HCT116 (cell line): ENCODE measurements around the gene SLIT1. TPM values are rescaled to one million over a fixed set of nuclear protein-coding genes. Genes with fewer than 3 reads are reported as not detected.

Source experiments
- ATAC-seq: fragments of 200-7000 bp; cut with Tn5 transposase; 2 replicates; pipeline ENCODE4 v1.9.1; 2020; ENCODE audit warnings: mild to moderate bottlenecking, moderate library complexity
- BruUV-seq: library from RNA; stranded (reverse); fragments of 400-500 nt; replicated peaks from 2 replicates; lab custom pipeline; 2021; lab: Mats Ljungman, UMichigan
- CTCF ChIA-PET: fragments of 300-600 bp; sonication (Branson Sonifier 250); formaldehyde crosslinking; loops from one replicate; lab custom pipeline; 2021; ENCODE audit warnings: antibody characterized with exemption; lab: Charles Lee
- POLR2A ChIA-PET: fragments of 300-600, 350-600 bp; sonication (Branson Sonifier 250); formaldehyde crosslinking; loops from one replicate; lab custom pipeline; 2021; ENCODE audit warnings: antibody characterized with exemption; lab: Charles Lee
- RAD21 ChIA-PET, 2 experiments: fragments of 300-600 bp; sonication (Branson Sonifier 250); formaldehyde crosslinking; loops; one replicate each; lab custom pipeline; 2023; ENCODE audit warnings: low total read pairs in 2 of 2; ENCODE audit not compliant: uncharacterized antibody in 2 of 2, unreplicated experiment in 2 of 2, low non-redundant PET in 1 of 2; lab: Charles Lee
- DNase-seq: peaks from one replicate; pipeline ENCODE4 v3.0.0-alpha.2; 2010; ENCODE audit warnings: low read depth, low spot score
- H2AFZ ChIP-seq: fragments of 200-600 bp; shearing (Covaris generic), sonication (generic); 2 replicates; pipeline ENCODE4 v1.6.1; 2017; ENCODE audit warnings: low read depth, mixed run types, mixed read lengths, antibody characterized with exemption, low read length; ENCODE audit not compliant: poor library complexity, severe bottlenecking
- H3K27ac ChIP-seq: 2 replicates; pipeline ENCODE4 v1.5.1; 2012; ENCODE audit warnings: low read depth, low read length
- H3K27me3 ChIP-seq: fragments of 200-600 bp; sonication (generic); 2 replicates; pipeline ENCODE4 v1.6.1; 2016; ENCODE audit warnings: mixed run types, low read length, mixed read lengths; ENCODE audit not compliant: insufficient read depth
- H3K36me3 ChIP-seq, 2 experiments: fragments of 200-500 bp in 1 of 2; fragments of 200-600 bp in 1 of 2; sonication (Bioruptor generic) in 1 of 2; sonication (generic) in 1 of 2; 2 replicates each; pipeline versions ENCODE4 v1.5.1 to v1.6.1; 2014 to 2016; ENCODE audit warnings: low read length in 2 of 2, inconsistent platforms in 1 of 2, mixed read lengths in 1 of 2, mixed run types in 1 of 2; ENCODE audit not compliant: insufficient read depth in 2 of 2, control insufficient read depth in 1 of 2
- H3K4me1 ChIP-seq, 2 experiments: fragments of 200-600 bp in 1 of 2; sonication (generic) in 1 of 2; 2 replicates each; pipeline versions ENCODE4 v1.5.1 to v1.6.1; 2012 to 2017; ENCODE audit warnings: low read length in 2 of 2, inconsistent platforms in 1 of 2, mild to moderate bottlenecking in 1 of 2, mixed read lengths in 1 of 2, mixed run types in 1 of 2, moderate library complexity in 1 of 2; ENCODE audit not compliant: insufficient read depth in 2 of 2, control insufficient read depth in 1 of 2
- H3K4me2 ChIP-seq: fragments of 200-600 bp; sonication (generic); 2 replicates; pipeline ENCODE4 v1.6.1; 2017; ENCODE audit warnings: mixed run types, low read length, mixed read lengths
- H3K4me3 ChIP-seq, 2 experiments: fragments of 200-600 bp in 1 of 2; sonication (generic) in 1 of 2; replicated peaks in 1 of 2; 2 replicates each; pipeline ENCODE4 v1.5.1; 2011 to 2016; ENCODE audit warnings: low read length in 2 of 2, control low read depth in 1 of 2, low read depth in 1 of 2, mild to moderate bottlenecking in 1 of 2, mixed read lengths in 1 of 2, mixed run types in 1 of 2
- H3K79me2 ChIP-seq: fragments of 200-600 bp; sonication (generic); 2 replicates; pipeline ENCODE4 v1.6.1; 2017; ENCODE audit warnings: mild to moderate bottlenecking, mixed run types, low read length, moderate library complexity, mixed read lengths; ENCODE audit not compliant: insufficient read depth
- H3K9ac ChIP-seq: fragments of 200-600 bp; sonication (generic); 2 replicates; pipeline ENCODE4 v1.6.1; 2016; ENCODE audit warnings: low read length, mixed read lengths
- H3K9me2 ChIP-seq: fragments of 200-600 bp; sonication (generic), shearing (Covaris generic); 2 replicates; pipeline ENCODE4 v1.6.1; 2017; ENCODE audit warnings: mixed run types, mild to moderate bottlenecking, moderate library complexity; ENCODE audit not compliant: insufficient read depth
- H3K9me3 ChIP-seq, 2 experiments: fragments of 200-500 bp in 1 of 2; fragments of 200-600 bp in 1 of 2; sonication (Bioruptor generic) in 1 of 2; sonication (generic) in 1 of 2; 2 replicates each; pipeline ENCODE4 v1.6.1; 2014 to 2017; ENCODE audit warnings: low read length in 2 of 2, mixed read lengths in 2 of 2, inconsistent platforms in 1 of 2, low read depth in 1 of 2, mild to moderate bottlenecking in 1 of 2, mixed run types in 1 of 2, moderate library complexity in 1 of 2; ENCODE audit not compliant: control insufficient read depth in 1 of 2, insufficient read depth in 1 of 2
- H4K20me1 ChIP-seq: fragments of 200-600 bp; sonication (generic), shearing (Covaris generic); 2 replicates; pipeline ENCODE4 v1.6.1; 2017; ENCODE audit warnings: mixed run types, mild to moderate bottlenecking, moderate library complexity; ENCODE audit not compliant: insufficient read depth
- CBX3 ChIP-seq: IDR thresholded peaks from 2 replicates; pipeline ENCODE4 v1.6.1; 2012; ENCODE audit warnings: low read depth
- FOSL1 ChIP-seq: IDR thresholded peaks from 2 replicates; pipeline ENCODE4 v1.6.1; 2012; ENCODE audit warnings: low read depth
- SIN3A ChIP-seq: IDR thresholded peaks from 2 replicates; pipeline ENCODE4 v1.6.1; 2012; ENCODE audit warnings: low read depth
- TCF7L2 ChIP-seq: IDR thresholded peaks from 2 replicates; pipeline ENCODE4 v1.7.0; 2011; ENCODE audit warnings: borderline replicate concordance, inconsistent platforms; ENCODE audit not compliant: insufficient read depth, insufficient read length; ENCODE audit errors: extremely low read depth
- intact Hi-C: fragments of 100-400 bp; cut with micrococcal nuclease; formaldehyde crosslinking; loops from 2 replicates; pipeline ENCODE4 v1.10.0; 2022
- total RNA-seq: library from RNA; stranded (reverse); gene quantifications from one replicate; pipeline ENCODE4 v1.2.1, GENCODE V29; 2021; ENCODE audit not compliant: unreplicated experiment
- TF ChIP-seq, protein P1 (sequence below), 3 experiments: fragments of 200-600 bp in 1 of 3; sonication (generic) in 1 of 3; IDR thresholded peaks in 2 of 3; conservative IDR thresholded peaks in 1 of 3; 2 replicates each; pipeline ENCODE4 v1.5.1; 2012 to 2017; ENCODE audit warnings: low read depth in 2 of 3, low read length in 2 of 3, antibody characterized with exemption in 1 of 3, borderline replicate concordance in 1 of 3, control low read depth in 1 of 3, mild to moderate bottlenecking in 1 of 3, mixed read lengths in 1 of 3, mixed run types in 1 of 3, moderate library complexity in 1 of 3; ENCODE audit not compliant: insufficient read depth in 1 of 3
- TF ChIP-seq, protein P2 (sequence below): IDR thresholded peaks from 2 replicates; pipeline ENCODE4 v1.6.1; 2011; ENCODE audit warnings: mild to moderate bottlenecking, low read length, moderate library complexity; ENCODE audit not compliant: insufficient replicate concordance; ENCODE audit errors: extremely low read depth

SLIT1 gene
- total RNA-seq, 1 experiment from 2014 or later, result 0.42 TPM

DNA sequence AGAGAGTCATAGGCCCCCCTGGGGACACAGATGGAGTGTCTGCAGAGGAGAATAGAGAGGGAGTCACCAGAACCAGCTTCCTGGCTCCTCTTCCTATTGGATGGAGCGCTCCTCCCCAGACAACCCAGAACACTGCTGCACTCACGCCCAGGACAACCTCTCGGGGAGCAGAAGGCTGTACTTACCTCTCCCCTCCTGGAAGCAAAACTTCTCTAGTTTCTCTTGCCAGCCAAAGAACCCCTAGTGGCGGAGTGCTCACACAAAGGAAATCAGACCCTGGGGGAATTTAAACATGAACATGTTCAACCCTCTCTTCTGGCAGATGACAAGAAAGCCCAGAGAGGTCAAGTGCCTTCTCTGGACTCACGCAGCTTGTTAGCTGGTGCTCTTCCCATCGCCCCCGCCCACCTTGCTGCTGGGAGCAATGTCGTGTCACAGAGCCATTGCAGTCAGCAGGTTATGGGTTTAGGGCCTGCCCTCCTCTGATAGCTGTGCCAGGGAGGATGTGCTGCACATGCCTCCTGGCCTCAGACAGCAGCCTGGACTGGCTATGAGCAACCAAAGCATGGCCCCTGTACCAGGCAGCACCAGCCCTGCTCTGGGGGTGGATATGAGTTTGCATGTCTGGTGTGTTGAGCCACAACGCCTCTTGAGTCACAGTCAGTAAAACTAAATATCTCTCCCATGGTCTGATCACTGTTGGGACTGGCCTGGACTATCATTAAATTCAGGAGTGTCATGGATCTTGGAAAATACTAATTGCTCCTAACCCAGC, 84.4 kb downstream of the SLIT1 start:
- Histone ChIP-seq H3K9ac (no peak overlapping the region), H3K79me2 (no peaks in the 10 kb centered on the region), H3K4me2 (no peak overlapping the region), H3K4me1 (no peaks in the 10 kb centered on the region), H3K27me3 (peaks cover 20% of the 10 kb centered on the region; the same call in 1 of the 2 replicates), H3K4me3 (no peak overlapping the region), H2AFZ (no peak overlapping the region), H3K9me3 (no peaks in the 10 kb centered on the region), H3K9me2 (no peaks in the 10 kb centered on the region), H4K20me1 (no peaks in the 10 kb centered on the region), H3K27ac (no peak overlapping the region), H3K36me3 (no peaks in the 10 kb centered on the region)
- intact Hi-C loops, result no loop called here
- no peak for DNase-seq
- BruUV-seq, result no TSS peak
- TF ChIP-seq SIN3A (no peak), FOSL1 (no peak), CBX3 (no peak)
- TF ChIP-seq, protein P1, sequence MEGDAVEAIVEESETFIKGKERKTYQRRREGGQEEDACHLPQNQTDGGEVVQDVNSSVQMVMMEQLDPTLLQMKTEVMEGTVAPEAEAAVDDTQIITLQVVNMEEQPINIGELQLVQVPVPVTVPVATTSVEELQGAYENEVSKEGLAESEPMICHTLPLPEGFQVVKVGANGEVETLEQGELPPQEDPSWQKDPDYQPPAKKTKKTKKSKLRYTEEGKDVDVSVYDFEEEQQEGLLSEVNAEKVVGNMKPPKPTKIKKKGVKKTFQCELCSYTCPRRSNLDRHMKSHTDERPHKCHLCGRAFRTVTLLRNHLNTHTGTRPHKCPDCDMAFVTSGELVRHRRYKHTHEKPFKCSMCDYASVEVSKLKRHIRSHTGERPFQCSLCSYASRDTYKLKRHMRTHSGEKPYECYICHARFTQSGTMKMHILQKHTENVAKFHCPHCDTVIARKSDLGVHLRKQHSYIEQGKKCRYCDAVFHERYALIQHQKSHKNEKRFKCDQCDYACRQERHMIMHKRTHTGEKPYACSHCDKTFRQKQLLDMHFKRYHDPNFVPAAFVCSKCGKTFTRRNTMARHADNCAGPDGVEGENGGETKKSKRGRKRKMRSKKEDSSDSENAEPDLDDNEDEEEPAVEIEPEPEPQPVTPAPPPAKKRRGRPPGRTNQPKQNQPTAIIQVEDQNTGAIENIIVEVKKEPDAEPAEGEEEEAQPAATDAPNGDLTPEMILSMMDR (IDR thresholded peaks at IDR 0.05 in 2 of 3, conservative IDR thresholded peaks at IDR 0.05 in 1 of 3; ENCODE audit: borderline replicate concordance in 1 of 3, insufficient read depth in 1 of 3, low read depth in 2 of 3, low read length in 2 of 3), result peak in 2 of 3 experiments; percentile 2 to 23; a peak in 1 of 6 replicates
- POLR2A ChIA-PET, result no interaction called here
- CTCF ChIA-PET, result interaction anchor here (0.7 kb wide), 1 partner anchor 226 kb away, joined by 5 read pairs; no protein-coding TSS in a partner anchor
- RAD21 ChIA-PET, result no interaction called here
- ATAC-seq, result peak; percentile 32; the same call in 1 of the 2 replicates

DNA sequence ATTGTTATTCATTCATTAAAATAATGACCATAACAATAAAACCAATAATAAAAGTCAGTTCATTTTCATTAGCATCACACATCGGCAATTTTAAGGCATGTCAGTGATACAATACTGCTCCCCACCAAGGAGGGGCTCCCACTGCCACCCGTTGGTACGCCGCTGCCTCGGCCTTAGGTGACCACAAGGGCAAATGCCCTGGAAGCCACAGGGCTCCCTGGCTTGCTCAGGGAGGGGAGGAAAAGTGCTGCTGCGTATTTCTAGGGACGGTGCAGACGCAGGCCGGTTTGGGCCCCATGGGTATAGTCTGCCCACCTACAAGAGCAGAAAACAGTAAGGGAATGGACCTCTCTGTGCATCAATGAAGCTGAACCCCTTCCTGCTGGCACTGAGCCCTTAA, 85.1 kb downstream of the SLIT1 start:
- intact Hi-C loops, result no loop called here
- Histone ChIP-seq H4K20me1 (no peaks in the 10 kb centered on the region), H3K27ac (no peak overlapping the region), H3K9ac (no peak overlapping the region), H3K27me3 (peaks cover 20% of the 10 kb centered on the region; the same call in 1 of the 2 replicates), H3K4me2 (no peak overlapping the region), H3K36me3 (no peaks in the 10 kb centered on the region), H3K79me2 (no peaks in the 10 kb centered on the region), H2AFZ (no peak overlapping the region), H3K9me3 (no peaks in the 10 kb centered on the region)
- BruUV-seq, result no TSS peak
- ChIA-PET POLR2A (no interaction called here), RAD21 (no interaction called here), CTCF (no interaction called here)
- TF ChIP-seq TCF7L2, result no peak
- TF ChIP-seq, protein P2, sequence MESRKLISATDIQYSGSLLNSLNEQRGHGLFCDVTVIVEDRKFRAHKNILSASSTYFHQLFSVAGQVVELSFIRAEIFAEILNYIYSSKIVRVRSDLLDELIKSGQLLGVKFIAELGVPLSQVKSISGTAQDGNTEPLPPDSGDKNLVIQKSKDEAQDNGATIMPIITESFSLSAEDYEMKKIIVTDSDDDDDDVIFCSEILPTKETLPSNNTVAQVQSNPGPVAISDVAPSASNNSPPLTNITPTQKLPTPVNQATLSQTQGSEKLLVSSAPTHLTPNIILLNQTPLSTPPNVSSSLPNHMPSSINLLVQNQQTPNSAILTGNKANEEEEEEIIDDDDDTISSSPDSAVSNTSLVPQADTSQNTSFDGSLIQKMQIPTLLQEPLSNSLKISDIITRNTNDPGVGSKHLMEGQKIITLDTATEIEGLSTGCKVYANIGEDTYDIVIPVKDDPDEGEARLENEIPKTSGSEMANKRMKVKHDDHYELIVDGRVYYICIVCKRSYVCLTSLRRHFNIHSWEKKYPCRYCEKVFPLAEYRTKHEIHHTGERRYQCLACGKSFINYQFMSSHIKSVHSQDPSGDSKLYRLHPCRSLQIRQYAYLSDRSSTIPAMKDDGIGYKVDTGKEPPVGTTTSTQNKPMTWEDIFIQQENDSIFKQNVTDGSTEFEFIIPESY, result no peak
- TF ChIP-seq, all 23 proteins: peak for 0
- DNase-seq, result no peak
- Histone ChIP-seq H3K9me2 (no peaks in the 10 kb centered on the region), H3K4me1 (no peaks in the 10 kb centered on the region), H3K4me3 (no peak overlapping the region)
- ATAC-seq, result no peak
